Measurements from ENCODE around the gene GABRR3.

GABRR3 gene

DNA sequence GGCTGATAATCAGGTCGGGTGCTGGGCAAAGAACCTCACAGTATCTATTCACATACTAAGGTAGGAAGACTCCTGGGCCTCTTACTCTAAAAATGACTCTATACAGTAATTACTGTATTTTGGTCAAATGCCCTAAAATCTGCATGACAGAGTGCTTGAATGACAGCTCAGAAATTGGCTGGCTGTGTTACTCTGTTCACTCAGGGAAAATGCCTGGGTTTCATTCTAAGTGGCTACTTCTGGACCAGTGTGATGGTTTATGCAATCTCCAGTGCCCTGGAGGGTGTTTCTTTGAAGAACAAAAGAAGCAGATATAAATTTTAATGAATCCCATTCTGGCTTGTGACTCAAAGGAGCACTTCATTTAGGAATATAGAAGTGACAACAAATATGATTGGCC lies 2.2 kb downstream of the GABRR3 start:
- CTCF ChIA-PET = no interaction called here
- no peaks in the 10 kb centered on the region for H3K36me3 ChIP-seq (ENCODE audit: control insufficient read depth in 2 of 2, insufficient read depth in 1 of 2, low read length in 2 of 2)
- POLR2A ChIA-PET = no interaction called here
- H3K4me3 ChIP-seq (ENCODE audit: low read depth, low read length) = no peak overlapping the region
- H3K4me1 ChIP-seq (ENCODE audit: control insufficient read depth, insufficient read depth, low read length) = no peaks in the 10 kb centered on the region
- TF ChIP-seq, protein P1, sequence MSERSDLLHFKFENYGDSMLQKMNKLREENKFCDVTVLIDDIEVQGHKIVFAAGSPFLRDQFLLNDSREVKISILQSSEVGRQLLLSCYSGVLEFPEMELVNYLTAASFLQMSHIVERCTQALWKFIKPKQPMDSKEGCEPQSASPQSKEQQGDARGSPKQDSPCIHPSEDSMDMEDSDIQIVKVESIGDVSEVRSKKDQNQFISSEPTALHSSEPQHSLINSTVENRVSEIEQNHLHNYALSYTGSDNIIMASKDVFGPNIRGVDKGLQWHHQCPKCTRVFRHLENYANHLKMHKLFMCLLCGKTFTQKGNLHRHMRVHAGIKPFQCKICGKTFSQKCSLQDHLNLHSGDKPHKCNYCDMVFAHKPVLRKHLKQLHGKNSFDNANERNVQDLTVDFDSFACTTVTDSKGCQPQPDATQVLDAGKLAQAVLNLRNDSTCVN (tag by site-specific recombination; optimal IDR thresholded peaks at IDR 0.05) = no peak
- TF ChIP-seq OVOL3 (tag by site-specific recombination; IDR thresholded peaks at IDR 0.05) (no peak), ZNF175 (tag by site-specific recombination; IDR thresholded peaks at IDR 0.05) (no peak), ZNF133 (tag by site-specific recombination; IDR thresholded peaks at IDR 0.05) (no peak), ZNF311 (tag by site-specific recombination; IDR thresholded peaks at IDR 0.05; ENCODE audit: borderline replicate concordance) (no peak), ZNF768 (tag by site-specific recombination; IDR thresholded peaks at IDR 0.05) (no peak), ZNF658 (tag by site-specific recombination; IDR thresholded peaks at IDR 0.05) (no peak), KLF16 (tag by site-specific recombination; IDR thresholded peaks at IDR 0.05) (no peak), ZNF776 (tag by site-specific recombination; IDR thresholded peaks at IDR 0.05; ENCODE audit: borderline replicate concordance) (no peak)
- TF ChIP-seq, protein P2, sequence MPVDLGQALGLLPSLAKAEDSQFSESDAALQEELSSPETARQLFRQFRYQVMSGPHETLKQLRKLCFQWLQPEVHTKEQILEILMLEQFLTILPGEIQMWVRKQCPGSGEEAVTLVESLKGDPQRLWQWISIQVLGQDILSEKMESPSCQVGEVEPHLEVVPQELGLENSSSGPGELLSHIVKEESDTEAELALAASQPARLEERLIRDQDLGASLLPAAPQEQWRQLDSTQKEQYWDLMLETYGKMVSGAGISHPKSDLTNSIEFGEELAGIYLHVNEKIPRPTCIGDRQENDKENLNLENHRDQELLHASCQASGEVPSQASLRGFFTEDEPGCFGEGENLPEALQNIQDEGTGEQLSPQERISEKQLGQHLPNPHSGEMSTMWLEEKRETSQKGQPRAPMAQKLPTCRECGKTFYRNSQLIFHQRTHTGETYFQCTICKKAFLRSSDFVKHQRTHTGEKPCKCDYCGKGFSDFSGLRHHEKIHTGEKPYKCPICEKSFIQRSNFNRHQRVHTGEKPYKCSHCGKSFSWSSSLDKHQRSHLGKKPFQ (tag by site-specific recombination; IDR thresholded peaks at IDR 0.05) = no peak
- TF ChIP-seq, protein P3, sequence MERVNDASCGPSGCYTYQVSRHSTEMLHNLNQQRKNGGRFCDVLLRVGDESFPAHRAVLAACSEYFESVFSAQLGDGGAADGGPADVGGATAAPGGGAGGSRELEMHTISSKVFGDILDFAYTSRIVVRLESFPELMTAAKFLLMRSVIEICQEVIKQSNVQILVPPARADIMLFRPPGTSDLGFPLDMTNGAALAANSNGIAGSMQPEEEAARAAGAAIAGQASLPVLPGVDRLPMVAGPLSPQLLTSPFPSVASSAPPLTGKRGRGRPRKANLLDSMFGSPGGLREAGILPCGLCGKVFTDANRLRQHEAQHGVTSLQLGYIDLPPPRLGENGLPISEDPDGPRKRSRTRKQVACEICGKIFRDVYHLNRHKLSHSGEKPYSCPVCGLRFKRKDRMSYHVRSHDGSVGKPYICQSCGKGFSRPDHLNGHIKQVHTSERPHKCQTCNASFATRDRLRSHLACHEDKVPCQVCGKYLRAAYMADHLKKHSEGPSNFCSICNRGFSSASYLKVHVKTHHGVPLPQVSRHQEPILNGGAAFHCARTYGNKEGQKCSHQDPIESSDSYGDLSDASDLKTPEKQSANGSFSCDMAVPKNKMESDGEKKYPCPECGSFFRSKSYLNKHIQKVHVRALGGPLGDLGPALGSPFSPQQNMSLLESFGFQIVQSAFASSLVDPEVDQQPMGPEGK (tag by site-specific recombination; IDR thresholded peaks at IDR 0.05) = no peak
- TF ChIP-seq, protein P4, sequence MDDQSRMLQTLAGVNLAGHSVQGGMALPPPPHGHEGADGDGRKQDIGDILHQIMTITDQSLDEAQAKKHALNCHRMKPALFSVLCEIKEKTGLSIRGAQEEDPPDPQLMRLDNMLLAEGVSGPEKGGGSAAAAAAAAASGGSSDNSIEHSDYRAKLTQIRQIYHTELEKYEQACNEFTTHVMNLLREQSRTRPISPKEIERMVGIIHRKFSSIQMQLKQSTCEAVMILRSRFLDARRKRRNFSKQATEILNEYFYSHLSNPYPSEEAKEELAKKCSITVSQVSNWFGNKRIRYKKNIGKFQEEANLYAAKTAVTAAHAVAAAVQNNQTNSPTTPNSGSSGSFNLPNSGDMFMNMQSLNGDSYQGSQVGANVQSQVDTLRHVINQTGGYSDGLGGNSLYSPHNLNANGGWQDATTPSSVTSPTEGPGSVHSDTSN (CRISPR knock-in tag; IDR thresholded peaks at IDR 0.05) = no peak
- H3K27ac ChIP-seq (ENCODE audit: extremely low read depth, low read depth, low read length) = no peak overlapping the region
- no peaks in the 10 kb centered on the region for H3K9me3 ChIP-seq (ENCODE audit: control insufficient read depth, insufficient read depth, low read depth, low read length)

DNA sequence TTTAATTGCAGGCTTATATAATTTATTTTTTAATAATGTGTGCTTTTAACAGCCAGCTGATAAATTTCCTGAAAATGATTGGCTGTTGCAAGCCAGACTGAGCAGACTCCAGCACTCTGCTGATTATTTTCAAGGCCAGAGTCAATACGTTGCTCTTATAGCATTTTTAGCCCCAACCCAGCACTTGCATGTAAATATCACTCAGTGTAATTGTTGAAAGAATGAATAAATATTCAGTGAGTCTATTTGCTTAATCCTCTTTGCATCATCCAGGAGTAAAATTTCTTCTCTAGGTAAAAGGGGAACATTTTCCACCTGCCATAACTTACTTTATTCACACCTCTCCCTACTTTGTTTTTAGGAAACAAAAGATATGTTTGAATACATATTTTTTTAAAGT lies 2.9 kb downstream of the GABRR3 start:
- no peak overlapping the region for H3K4me3 ChIP-seq (ENCODE audit: low read depth, low read length)
- no peaks in the 10 kb centered on the region for H3K9me3 ChIP-seq (ENCODE audit: control insufficient read depth, insufficient read depth, low read depth, low read length)
- H3K4me1 ChIP-seq (ENCODE audit: control insufficient read depth, insufficient read depth, low read length) = no peaks in the 10 kb centered on the region
- ChIA-PET CTCF (interaction anchor here (0.6 kb wide), 1 partner anchor 240 kb away, joined by 3 read pairs; no protein-coding TSS in a partner anchor), POLR2A (no interaction called here)
- no peaks in the 10 kb centered on the region for H3K36me3 ChIP-seq (ENCODE audit: control insufficient read depth in 2 of 2, insufficient read depth in 1 of 2, low read length in 2 of 2)
- H3K27ac ChIP-seq (ENCODE audit: extremely low read depth, low read depth, low read length) = no peak overlapping the region
- no peak for TF ChIP-seq ZNF2 (tag by site-specific recombination; IDR thresholded peaks at IDR 0.05)
- TF ChIP-seq ZNF157 (tag by site-specific recombination; IDR thresholded peaks at IDR 0.05) = no peak
- no peak for TF ChIP-seq RBAK (tag by site-specific recombination; IDR thresholded peaks at IDR 0.05)
- TF ChIP-seq, protein P5, sequence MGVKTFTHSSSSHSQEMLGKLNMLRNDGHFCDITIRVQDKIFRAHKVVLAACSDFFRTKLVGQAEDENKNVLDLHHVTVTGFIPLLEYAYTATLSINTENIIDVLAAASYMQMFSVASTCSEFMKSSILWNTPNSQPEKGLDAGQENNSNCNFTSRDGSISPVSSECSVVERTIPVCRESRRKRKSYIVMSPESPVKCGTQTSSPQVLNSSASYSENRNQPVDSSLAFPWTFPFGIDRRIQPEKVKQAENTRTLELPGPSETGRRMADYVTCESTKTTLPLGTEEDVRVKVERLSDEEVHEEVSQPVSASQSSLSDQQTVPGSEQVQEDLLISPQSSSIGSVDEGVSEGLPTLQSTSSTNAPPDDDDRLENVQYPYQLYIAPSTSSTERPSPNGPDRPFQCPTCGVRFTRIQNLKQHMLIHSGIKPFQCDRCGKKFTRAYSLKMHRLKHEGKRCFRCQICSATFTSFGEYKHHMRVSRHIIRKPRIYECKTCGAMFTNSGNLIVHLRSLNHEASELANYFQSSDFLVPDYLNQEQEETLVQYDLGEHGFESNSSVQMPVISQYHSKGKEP (tag by site-specific recombination; IDR thresholded peaks at IDR 0.05) = no peak
- TF ChIP-seq, protein P6, sequence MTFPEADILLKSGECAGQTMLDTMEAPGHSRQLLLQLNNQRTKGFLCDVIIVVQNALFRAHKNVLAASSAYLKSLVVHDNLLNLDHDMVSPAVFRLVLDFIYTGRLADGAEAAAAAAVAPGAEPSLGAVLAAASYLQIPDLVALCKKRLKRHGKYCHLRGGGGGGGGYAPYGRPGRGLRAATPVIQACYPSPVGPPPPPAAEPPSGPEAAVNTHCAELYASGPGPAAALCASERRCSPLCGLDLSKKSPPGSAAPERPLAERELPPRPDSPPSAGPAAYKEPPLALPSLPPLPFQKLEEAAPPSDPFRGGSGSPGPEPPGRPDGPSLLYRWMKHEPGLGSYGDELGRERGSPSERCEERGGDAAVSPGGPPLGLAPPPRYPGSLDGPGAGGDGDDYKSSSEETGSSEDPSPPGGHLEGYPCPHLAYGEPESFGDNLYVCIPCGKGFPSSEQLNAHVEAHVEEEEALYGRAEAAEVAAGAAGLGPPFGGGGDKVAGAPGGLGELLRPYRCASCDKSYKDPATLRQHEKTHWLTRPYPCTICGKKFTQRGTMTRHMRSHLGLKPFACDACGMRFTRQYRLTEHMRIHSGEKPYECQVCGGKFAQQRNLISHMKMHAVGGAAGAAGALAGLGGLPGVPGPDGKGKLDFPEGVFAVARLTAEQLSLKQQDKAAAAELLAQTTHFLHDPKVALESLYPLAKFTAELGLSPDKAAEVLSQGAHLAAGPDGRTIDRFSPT (tag by site-specific recombination; IDR thresholded peaks at IDR 0.05) = no peak
- TF ChIP-seq ZNF266 (tag by site-specific recombination; IDR thresholded peaks at IDR 0.05; ENCODE audit: low read depth) = no peak
- no peak for TF ChIP-seq ZNF19 (tag by site-specific recombination; IDR thresholded peaks at IDR 0.05; ENCODE audit: low read depth)
- TF ChIP-seq, protein P7, sequence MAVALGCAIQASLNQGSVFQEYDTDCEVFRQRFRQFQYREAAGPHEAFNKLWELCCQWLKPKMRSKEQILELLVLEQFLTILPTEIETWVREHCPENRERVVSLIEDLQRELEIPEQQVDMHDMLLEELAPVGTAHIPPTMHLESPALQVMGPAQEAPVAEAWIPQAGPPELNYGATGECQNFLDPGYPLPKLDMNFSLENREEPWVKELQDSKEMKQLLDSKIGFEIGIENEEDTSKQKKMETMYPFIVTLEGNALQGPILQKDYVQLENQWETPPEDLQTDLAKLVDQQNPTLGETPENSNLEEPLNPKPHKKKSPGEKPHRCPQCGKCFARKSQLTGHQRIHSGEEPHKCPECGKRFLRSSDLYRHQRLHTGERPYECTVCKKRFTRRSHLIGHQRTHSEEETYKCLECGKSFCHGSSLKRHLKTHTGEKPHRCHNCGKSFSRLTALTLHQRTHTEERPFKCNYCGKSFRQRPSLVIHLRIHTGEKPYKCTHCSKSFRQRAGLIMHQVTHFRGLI (tag by site-specific recombination; IDR thresholded peaks at IDR 0.05) = no peak
- no peak for TF ChIP-seq ZBTB17 (tag by site-specific recombination; IDR thresholded peaks at IDR 0.05)
- no peak for TF ChIP-seq SP7 (tag by site-specific recombination; IDR thresholded peaks at IDR 0.05)

All from HEK293 (cell line).